AG09309 (cell line): Measurements from ENCODE around the gene ASB9.
"Not testable (repeated sequence)": the region's sequence is repeated elsewhere in the genome, so short reads cannot be mapped to it uniquely, and the experiment has no call there.

Experiments used
- DNase-seq: peaks from one replicate; pipeline ENCODE4 v3.0.0-alpha.2; 2010; ENCODE audit warnings: low read depth
- H3K4me3 ChIP-seq: 2 replicates; pipeline ENCODE4 v1.5.1; 2011; ENCODE audit warnings: mild to moderate bottlenecking, low read depth, low read length, moderate library complexity; ENCODE audit not compliant: control insufficient read depth
- CTCF ChIP-seq: IDR thresholded peaks from 2 replicates; pipeline ENCODE4 v1.5.1; 2011; ENCODE audit warnings: mild to moderate bottlenecking, low read depth, low read length, inconsistent platforms; ENCODE audit not compliant: insufficient read depth, control insufficient read depth; ENCODE audit errors: missing control alignments

ASB9 gene

GRCh38 chrX:15277604-15278003 is 7.7 kb upstream of the ASB9 start:
- TF ChIP-seq CTCF, result no peak
- DNase-seq, result no peak
- H3K4me3 ChIP-seq, result no peak overlapping the region

- DNase-seq, result no peak
- TF ChIP-seq CTCF, result no peak
- H3K4me3 ChIP-seq, result no peak overlapping the region
These were observed 5.1 kb upstream of the ASB9 start for GRCh38 chrX:15274946-15275345.

GRCh38 chrX:15273275-15273674 is 3.4 kb upstream of the ASB9 start:
- DNase-seq, H3K4me3 ChIP-seq: not testable (repeated sequence)

- DNase-seq, result no peak
- TF ChIP-seq CTCF, result no peak
- no peak overlapping the region for H3K4me3 ChIP-seq
These were observed 1.9 kb upstream of the ASB9 start for GRCh38 chrX:15271757-15272156.

- no peak for TF ChIP-seq CTCF
- no peak for DNase-seq
- no peak overlapping the region for H3K4me3 ChIP-seq
These were observed 763 bp downstream of the ASB9 start for GRCh38 chrX:15269120-15269519.

- no peak for TF ChIP-seq CTCF
- no peak overlapping the region for H3K4me3 ChIP-seq
- no peak for DNase-seq
These were observed 15.0 kb downstream of the ASB9 start for GRCh38 chrX:15254852-15255251.

GRCh38 chrX:15245896-15246295 is 24.0 kb downstream of the ASB9 start:
- no peak overlapping the region for H3K4me3 ChIP-seq
- TF ChIP-seq CTCF, result no peak
- DNase-seq, result no peak
